K562 (cell line): ENCODE measurements around the gene AP1M1. TPM values are rescaled to one million over a fixed set of nuclear protein-coding genes. Genes with fewer than 3 reads are reported as not detected.

Experiments used
- ARID3A ChIP-seq: IDR thresholded peaks from 2 replicates; pipeline ENCODE4 v1.6.1; 2012; ENCODE audit warnings: low read depth, low read length, improper control_type of control experiment, borderline replicate concordance
- ASH1L ChIP-seq: fragments of 450-650 bp; IDR thresholded peaks from 2 replicates; pipeline ENCODE4 v1.6.1; 2018; ENCODE audit warnings: borderline replicate concordance, mild to moderate bottlenecking, low read depth; ENCODE audit not compliant: partially characterized antibody
- ELF2 ChIP-seq: fragments of 250-450 bp; sonication (Bioruptor Pico); IDR thresholded peaks from 2 replicates; pipeline ENCODE4 v1.5.0; 2021; ENCODE audit warnings: mild to moderate bottlenecking
- ETV1 ChIP-seq: fragments of 450-650 bp; conservative IDR thresholded peaks from 2 replicates; pipeline ENCODE4 v1.6.1; 2016; ENCODE audit warnings: missing genetic modification characterization, control low read depth, low read depth, missing compliant biosample characterization
- EZH2 ChIP-seq: IDR thresholded peaks from 2 replicates; pipeline ENCODE4 v1.6.1; 2012; ENCODE audit warnings: low read depth, mild to moderate bottlenecking, inconsistent platforms, low read length, borderline replicate concordance
- FOXA1 ChIP-seq: fragments of 450-650 bp; IDR thresholded peaks from 2 replicates; pipeline ENCODE4 v1.6.1; 2016; ENCODE audit warnings: mild to moderate bottlenecking, borderline replicate concordance
- FOXK1 ChIP-seq: sonication (generic); formaldehyde crosslinking; IDR thresholded peaks from 2 replicates; pipeline ENCODE4 v1.8.0; 2022; ENCODE audit warnings: missing genetic modification reagents, mild to moderate bottlenecking, borderline replicate concordance
- HCFC1 ChIP-seq: IDR thresholded peaks from 2 replicates; pipeline ENCODE4 v1.6.1; 2012; ENCODE audit warnings: low read depth, low read length, improper control_type of control experiment
- HNRNPLL ChIP-seq: fragments of 200-400 bp; formaldehyde crosslinking; IDR thresholded peaks from 2 replicates; pipeline ENCODE4 v1.6.1; 2017; ENCODE audit warnings: low read length, low read depth, mild to moderate bottlenecking; ENCODE audit not compliant: poor library complexity, severe bottlenecking
- MAFF ChIP-seq: IDR thresholded peaks from 2 replicates; pipeline ENCODE4 v1.6.1; 2012; ENCODE audit warnings: low read length, improper control_type of control experiment
- MBD2 ChIP-seq: sonication (generic); IDR thresholded peaks from 2 replicates; pipeline ENCODE4 v1.6.1; 2016; ENCODE audit warnings: low read depth, borderline replicate concordance
- NFE2L1 ChIP-seq: fragments of 450-650 bp; IDR thresholded peaks from 2 replicates; pipeline ENCODE4 v1.6.1; 2016; ENCODE audit warnings: missing genetic modification characterization, low read depth, mild to moderate bottlenecking, missing compliant biosample characterization, moderate library complexity, borderline replicate concordance
- RNF2 ChIP-seq: sonication (generic); IDR thresholded peaks from 2 replicates; pipeline ENCODE4 v1.6.1; 2016
- SMARCE1 ChIP-seq: fragments of 450-650 bp; IDR thresholded peaks from 2 replicates; pipeline ENCODE4 v1.7.1; 2016; ENCODE audit warnings: mild to moderate bottlenecking
- SUPT5H ChIP-seq: fragments of 450-650 bp; IDR thresholded peaks from 2 replicates; pipeline ENCODE4 v1.6.1; 2016
- ZHX1 ChIP-seq: fragments of 150-350 bp; conservative IDR thresholded peaks from 2 replicates; pipeline ENCODE4 v1.6.1; 2014; ENCODE audit warnings: low read length
- polyA plus RNA-seq, 8 experiments: library from polyadenylated mRNA; depleted of rRNA in 4 of 8; stranded (reverse) in 5 of 8; unstranded in 3 of 8; fragments of >200 nt; fragmentation: Nextera tagmentation in 2 of 8; fragmentation: Illumina TruSeq in 1 of 8; extraction: Ambion mirVana in 2 of 8; extraction: Trizol in 1 of 8; gene quantifications; 2 replicates each; pipeline versions ENCODE4 v1.2.1 to v1.2.3, GENCODE V29; 2011 to 2014; ENCODE audit warnings: inconsistent platforms in 1 of 8, missing spikeins in 1 of 8
- total RNA-seq, 7 experiments: library from RNA; depleted of rRNA in 6 of 7; stranded (reverse); fragments of >200 nt in 6 of 7; fragmentation: Illumina TruSeq in 2 of 7; extraction: Trizol in 2 of 7; gene quantifications; 2 replicates each; pipeline versions ENCODE4 v1.2.1 to v1.2.3, GENCODE V29; 2011 to 2021; ENCODE audit warnings: low replicate concordance in 1 of 7
- TF ChIP-seq, protein P1 (sequence below): sonication (generic); formaldehyde crosslinking; IDR thresholded peaks from 2 replicates; pipeline ENCODE4 v1.8.0; 2022; ENCODE audit warnings: mild to moderate bottlenecking, missing genetic modification reagents

The AP1M1 gene
- total and polyA plus RNA-seq, 9 of the 15 experiments (the other 6 are each of a cell fraction or from before 2014, with no cell fraction given), result 0.87 to 56.2 (median 29.1) TPM

DNA sequence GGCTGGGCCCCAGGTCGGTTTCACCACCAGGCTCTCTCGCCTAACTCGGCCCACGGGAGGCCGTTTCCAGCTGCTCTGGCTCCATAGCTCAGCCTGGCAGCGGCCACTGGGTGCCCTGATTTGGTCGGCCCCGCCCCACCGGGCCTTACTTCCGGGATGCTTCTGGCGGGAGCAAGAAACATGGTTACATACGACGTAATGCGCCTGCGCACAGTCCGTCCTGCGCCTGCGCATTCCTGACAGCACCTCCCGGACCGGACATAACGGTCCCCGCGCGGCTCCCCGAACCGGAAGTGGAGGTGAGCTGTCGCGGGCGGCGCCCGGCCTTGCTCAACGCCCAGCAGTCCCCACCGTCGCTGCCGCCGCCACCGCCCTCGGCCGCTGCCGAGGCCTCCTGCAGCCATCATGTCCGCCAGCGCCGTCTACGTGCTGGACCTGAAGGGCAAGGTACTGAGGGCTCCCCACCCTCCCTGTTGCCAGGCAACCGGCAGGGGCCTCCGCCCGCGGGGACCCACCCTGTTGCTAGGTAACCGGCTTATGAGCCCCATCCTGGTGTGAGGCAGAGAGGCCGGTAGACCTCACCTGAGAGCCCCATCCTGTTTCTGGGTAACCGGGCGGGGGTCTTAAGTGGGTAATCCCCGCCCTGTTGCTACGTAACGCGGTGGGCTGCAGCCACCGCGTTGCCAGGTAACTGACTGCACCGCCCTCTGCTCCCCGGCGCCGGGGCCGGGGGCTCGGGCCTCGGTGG lies at the start of gene AP1M1 (continued):
- TF ChIP-seq ETV1 (tag) (peak; percentile 85), ELF2 (CRISPR knock-in tag) (peak; percentile 91), ARID3A (no peak), FOXK1 (CRISPR knock-in tag) (0 out of 2 replicates have a peak, but pooled peaks have one; percentile 61), HNRNPLL (peak; percentile 33), SMARCE1 (no peak), HCFC1 (peak; percentile 67), MBD2 (peak; percentile 67; the same call in 1 of the 2 replicates), ZHX1 (no peak), MAFF (no peak), EZH2 (no peak), SUPT5H (no peak), RNF2 (0 out of 2 replicates have a peak, but pooled peaks have one; percentile 7), FOXA1 (no peak), NFE2L1 (tag) (no peak), ASH1L (no peak)
- TF ChIP-seq, protein P1, sequence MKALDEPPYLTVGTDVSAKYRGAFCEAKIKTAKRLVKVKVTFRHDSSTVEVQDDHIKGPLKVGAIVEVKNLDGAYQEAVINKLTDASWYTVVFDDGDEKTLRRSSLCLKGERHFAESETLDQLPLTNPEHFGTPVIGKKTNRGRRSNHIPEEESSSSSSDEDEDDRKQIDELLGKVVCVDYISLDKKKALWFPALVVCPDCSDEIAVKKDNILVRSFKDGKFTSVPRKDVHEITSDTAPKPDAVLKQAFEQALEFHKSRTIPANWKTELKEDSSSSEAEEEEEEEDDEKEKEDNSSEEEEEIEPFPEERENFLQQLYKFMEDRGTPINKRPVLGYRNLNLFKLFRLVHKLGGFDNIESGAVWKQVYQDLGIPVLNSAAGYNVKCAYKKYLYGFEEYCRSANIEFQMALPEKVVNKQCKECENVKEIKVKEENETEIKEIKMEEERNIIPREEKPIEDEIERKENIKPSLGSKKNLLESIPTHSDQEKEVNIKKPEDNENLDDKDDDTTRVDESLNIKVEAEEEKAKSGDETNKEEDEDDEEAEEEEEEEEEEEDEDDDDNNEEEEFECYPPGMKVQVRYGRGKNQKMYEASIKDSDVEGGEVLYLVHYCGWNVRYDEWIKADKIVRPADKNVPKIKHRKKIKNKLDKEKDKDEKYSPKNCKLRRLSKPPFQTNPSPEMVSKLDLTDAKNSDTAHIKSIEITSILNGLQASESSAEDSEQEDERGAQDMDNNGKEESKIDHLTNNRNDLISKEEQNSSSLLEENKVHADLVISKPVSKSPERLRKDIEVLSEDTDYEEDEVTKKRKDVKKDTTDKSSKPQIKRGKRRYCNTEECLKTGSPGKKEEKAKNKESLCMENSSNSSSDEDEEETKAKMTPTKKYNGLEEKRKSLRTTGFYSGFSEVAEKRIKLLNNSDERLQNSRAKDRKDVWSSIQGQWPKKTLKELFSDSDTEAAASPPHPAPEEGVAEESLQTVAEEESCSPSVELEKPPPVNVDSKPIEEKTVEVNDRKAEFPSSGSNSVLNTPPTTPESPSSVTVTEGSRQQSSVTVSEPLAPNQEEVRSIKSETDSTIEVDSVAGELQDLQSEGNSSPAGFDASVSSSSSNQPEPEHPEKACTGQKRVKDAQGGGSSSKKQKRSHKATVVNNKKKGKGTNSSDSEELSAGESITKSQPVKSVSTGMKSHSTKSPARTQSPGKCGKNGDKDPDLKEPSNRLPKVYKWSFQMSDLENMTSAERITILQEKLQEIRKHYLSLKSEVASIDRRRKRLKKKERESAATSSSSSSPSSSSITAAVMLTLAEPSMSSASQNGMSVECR (CRISPR knock-in tag), result peak; percentile 68; the same call in 1 of the 2 replicates
